NCI-H69 (cell line): ENCODE data around the gene PPP1R10.

Experiments
- DNase-seq: peaks from one replicate; lab custom pipeline; 2025; lab: John Stamatoyannopoulos, UW

Gene PPP1R10

GRCh38 chr6:30619561-30619960, 2.5 kb upstream of the PPP1R10 start:
- no peak for DNase-seq

GRCh38 chr6:30618270-30618797, 1.3 kb upstream of the PPP1R10 start:
- DNase-seq, result peak; percentile 53

DNA sequence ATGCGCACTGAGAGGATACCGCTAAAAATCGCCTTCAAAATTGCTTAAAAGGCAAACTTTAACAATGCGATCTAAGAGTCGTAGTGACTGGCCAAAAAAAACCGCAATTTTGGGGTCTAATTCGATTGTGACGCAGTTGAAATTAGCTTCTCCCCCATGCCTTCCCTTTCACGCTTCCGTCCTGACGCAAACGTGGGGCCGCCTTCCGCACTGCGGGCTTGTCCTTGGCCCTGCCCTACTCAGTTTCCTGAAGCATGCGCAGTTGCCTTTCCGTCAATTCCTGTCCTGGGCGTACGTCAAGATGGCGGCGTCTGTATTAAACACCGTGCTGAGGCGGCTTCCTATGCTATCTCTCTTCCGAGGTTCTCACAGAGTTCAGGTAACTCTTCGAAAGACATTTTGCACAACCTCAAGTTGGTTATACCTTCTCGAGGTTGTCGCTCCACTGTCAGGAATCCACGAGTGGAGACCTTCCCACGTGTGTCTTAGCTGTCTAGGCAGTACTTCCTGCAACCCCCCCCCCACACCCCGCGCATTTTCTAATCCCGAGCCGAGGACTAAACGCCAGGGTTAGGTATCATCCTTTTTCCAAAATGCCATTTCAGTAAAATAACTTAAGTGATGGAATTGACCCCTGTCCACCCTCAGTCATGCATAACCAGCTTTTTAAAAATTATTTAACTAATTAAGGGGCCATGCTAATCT, 674 bp upstream of the PPP1R10 start, which contains the start of gene MRPS18B:
MRPS18B (plus strand) TSS at position 276 of the 705 bp plus-strand sequence; CDS start at position 302, 26 bp downstream.
- DNase-seq, result peak; percentile 98

DNA sequence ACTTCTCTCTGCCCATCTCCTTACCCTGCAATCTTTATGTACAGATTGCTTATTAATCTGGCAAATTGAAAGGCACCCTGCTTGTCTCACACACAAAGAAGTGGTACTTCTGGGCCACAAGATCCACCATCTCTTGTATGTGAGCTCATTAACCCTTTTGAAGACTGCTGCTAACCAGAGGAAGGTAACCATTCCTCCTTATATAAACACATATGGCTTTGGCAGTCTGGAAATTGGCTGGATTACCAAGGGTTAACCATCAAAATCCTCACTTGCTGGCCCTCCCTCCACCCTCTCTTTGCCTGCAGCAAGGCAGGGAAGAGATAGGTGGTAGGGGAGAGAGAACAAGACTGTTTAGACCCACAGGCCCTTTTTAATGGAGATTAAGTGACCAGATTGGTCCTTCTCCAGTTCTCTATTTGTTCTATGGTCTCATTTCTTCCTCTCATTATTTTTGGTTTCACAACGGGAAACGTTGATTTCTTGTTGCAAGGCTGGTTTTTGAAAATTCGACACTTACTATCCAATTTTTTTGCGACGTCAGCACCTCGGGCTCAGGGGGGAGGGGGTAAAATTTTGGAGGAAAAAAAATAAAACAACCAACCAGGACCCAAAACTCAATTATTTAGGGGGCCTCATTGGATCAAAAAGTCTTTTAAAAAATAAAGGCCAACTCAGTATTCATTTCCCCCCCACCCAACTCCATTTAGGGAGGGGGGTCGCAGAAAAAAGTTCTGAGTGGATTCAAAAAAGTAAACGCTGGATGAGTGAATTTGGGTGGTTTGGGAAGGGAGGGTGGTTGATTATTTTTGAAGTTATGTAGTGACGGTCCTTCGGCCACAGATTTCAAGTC, 859 bp downstream of the PPP1R10 start:
- peak; percentile 79 for DNase-seq

- DNase-seq, result peak; percentile 91
Measured at GRCh38 chr6:30615219-30615957, 1.7 kb downstream of the PPP1R10 start.

DNA sequence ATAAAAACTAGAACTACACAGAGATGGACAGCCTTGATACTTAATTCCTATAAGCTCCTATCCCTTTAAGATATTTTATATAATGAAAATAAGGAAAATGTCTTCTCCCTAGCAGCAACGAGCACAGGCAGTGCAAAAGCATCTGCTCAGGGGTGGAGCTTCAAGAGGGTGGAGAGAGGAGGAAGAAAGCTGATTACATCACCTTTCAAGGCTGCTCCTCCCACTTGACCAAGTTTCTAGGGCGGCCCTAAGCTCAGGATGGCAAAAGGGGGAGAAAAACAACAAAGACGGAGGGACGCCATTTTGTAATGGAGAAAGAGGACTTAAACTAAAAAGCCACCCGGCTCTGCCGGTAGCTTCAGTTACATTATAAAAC, 2.2 kb downstream of the PPP1R10 start:
- DNase-seq, result peak; percentile 99

DNA sequence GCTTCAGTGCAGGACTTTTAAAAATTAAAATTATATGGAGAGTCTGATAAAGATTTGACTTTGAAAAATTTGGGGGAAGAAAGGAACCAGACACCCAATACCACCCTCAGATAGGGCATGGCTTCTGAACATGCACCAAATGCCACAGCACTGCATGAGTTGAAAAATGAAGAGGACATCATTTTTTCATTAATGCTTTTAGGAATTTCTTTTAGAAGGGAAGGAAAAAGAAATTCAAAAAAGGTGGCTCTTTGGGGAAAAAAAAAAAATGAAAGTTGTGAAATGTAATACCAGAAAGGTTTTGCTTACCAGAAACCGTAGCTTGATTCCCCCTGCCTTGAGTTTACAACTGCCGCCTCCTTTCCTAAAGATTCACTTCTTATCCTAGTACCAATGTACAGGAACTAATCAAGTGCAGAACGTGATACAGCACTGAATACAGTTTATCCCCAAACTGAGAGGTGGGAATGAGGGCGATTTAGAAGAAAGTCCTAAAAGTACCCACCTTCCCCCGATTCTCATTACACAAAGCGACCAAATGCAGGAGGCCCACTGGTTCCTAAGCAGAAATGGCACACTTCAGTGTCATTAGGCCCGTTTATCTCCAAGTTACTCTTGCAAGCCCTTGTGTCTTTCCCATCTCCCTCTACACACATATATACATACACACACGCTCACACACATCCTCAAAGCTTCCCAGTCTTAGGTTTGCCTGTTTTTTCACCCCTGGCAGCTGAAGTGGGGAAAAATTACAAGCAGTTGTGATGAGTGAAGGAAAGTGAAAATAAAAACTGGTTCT, 2.8 kb downstream of the PPP1R10 start:
- DNase-seq, result peak; percentile 43

DNA sequence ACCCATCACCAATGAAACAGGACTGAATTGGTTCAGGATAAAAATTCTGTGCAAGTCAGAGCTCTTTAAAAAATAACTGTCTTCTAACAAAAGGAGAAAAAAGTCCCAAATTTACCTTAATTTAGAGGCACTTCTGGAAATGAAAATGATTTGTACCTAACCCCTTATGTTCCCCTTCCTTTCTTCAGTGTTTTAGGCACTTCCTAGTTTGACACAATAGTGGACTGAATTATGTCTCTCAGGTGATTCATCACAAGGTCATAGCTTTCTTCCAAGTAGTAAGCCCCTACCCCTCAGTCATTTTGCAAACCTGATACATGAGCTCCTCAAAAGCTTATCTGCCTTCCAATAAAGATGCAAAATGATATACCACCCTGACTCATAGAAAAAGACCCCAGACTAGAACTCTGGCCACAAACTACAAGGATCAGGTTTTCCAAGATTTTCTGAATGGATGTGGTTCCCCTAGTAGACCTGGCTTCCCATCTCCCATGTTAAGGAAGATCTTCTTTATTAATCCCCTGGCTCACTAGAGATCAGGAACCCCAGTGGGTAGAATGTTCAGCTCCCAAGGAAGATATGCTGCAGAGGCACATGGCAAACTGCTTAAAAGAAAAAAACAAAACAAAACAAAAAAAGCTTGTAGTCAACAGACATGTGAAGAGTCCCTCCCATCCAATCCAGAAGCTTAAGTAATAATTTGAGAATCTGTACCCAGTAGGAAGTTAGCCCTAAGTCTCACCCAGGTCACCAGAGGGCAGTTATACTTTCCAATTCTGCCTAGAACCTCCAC, 3.6 kb downstream of the PPP1R10 start:
- DNase-seq, result peak; percentile 25

DNA sequence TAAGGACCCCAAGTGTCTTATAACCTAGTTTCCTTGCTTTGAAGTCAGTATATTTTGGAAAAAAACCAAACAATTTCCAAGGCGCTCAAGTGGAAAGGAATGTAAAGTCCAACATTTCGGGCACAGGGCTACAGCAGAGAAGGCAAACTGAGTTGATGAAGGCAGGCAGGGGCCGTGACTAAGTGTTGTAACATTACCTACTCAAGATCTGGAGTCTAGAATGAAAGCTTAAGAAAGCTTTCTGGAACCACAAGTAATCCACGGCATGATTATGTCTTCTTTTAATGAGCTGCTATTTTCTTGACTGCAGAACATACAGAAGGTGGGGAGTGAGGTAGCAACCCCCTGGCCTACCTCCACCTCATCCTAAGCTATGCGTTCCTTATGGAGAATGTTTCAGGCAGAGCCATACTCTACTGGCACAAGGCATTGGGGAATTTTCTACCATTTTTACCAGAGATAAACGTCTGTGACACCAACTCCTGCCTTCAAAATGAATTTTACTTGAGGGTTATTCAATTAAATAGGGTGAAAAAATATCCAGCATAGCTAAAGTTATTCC, 4.3 kb downstream of the PPP1R10 start:
- peak; percentile 16 for DNase-seq

DNA sequence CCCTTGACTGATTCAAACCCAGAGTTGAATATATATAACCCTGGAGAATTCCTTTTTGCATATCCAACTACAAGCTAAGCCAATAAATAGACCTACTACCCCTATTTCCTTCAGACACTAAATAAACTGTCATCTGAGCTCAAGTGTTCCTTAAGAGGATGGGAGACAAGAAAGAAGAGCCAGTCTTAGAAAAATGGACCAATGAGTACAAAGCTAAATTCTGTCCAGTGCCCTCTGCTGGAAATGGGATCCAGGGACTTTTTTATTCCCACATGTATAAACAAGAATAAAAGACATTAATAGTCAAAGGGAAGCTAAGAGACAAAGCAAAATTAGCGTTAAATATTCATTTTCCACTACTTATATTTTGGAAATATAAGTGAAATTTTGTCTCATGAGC, 4.8 kb downstream of the PPP1R10 start:
- DNase-seq, result peak; percentile 35

GRCh38 chr6:30611856-30612194, 5.2 kb downstream of the PPP1R10 start:
- no peak for DNase-seq

DNA sequence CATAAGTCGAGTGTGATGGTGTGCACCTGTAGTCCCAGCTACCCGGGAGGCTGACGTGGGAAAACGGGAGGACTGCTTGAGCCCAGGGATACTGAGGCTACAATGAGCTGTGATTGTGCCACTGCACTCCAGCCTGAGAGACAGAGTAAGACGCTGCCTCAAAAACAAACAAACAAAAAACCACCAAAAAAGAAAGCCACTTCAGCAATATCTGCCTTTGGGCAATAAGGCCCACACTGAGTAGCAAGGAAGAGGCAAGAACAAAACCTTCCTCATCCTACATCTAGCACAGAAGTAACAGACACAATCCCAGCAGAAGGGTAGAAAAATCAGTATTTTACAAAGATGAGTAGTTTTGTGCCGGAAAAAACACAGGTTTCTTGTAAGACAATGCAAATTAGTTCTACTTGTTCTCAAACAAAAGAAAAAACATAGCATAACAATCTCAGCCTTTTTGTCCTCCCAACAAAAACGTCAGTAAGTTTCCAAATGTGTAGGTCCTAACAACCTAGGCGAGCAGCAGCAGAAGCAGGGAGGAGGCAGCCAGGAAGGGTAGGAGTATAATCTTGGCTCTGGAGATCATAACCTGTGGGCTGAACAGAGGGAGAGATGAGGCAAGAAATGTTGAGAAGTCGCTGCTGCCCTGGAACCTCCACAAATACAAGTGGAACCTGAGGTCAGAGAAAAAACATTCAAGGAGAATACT, 5.7 kb downstream of the PPP1R10 start:
- DNase-seq, result no peak

GRCh38 chr6:30610065-30610464, 7.0 kb downstream of the PPP1R10 start:
- DNase-seq, result no peak

DNA sequence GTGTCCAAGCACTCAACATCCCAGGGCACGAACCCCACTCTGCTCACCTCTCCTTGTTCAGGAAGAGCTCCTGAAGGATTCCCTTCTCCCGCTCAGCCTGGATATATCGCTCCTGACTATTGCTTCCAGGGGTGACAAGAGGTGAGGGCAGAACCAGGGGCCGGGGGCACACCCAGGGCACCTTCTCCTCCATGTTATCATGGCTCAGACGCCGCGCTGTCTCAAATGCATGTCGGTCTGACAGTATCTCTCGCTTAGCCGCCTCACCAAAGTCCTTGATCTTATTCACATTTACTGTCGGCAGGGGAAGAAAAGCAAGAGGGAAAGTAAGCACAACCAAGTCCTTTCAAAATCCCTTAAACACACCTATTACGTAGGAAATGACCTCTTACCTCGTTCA, 13.1 kb downstream of the PPP1R10 start:
- DNase-seq, result no peak

GRCh38 chr6:30601815-30602641, 15.0 kb downstream of the PPP1R10 start:
- no peak for DNase-seq

DNA sequence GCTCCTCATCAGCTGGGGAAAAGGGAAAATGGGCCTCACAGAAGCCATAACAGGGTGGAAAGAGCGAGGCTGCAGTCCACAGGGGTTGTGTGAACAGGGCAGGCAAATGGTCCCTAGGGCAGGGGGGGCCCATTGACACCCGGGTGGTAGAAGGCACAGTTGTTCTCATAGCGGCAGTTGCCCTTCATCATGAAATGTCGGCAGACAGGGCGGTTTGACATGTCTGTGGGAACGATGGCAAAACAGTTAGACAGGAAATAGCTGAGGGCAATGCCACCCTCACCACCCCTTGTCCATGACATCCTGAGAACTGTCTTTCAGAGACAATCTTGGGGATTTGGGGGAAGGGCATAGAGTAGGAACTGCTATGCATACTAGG, 15.6 kb downstream of the PPP1R10 start:
- no peak for DNase-seq

GRCh38 chr6:30600451-30600961, 16.5 kb downstream of the PPP1R10 start:
- DNase-seq, result peak; percentile 29

DNA sequence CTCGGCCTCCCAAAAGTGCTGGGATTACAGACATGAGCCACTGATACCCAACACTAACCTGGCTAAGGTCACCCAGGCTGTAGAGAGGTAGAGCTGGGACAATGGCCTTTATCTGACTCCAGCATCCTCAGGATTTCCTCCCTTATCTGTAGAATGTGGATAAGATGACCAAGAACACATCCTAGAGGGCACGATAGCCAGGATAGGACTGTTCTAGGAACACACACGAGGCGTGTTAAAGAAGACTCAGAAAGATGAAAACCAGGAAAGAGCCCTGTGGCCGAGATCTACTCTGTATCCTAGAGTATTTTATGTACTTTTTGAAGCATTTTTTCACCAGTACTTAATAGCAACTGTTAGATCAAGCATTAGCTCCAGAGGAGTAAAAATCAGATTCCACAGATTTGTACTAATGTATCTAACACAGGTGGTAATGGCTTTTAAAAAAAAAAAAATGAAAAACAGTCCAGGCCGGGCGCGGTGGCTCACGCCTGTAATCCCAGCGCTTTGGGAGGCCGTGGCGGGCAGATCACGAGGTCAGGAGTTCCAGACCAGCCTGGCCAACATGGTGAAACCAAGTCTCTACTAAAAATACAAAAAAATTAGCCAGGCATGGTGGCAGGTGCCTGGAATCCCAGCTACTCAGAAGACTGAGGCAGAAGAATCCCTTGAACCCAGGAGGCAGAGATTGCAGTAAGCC, 17.3 kb downstream of the PPP1R10 start:
- no peak for DNase-seq
